ENCODE results near the gene BST2. TPM values are rescaled to one million over a fixed set of nuclear protein-coding genes. Genes with fewer than 3 reads are reported as not detected.

BST2 gene
- total and polyA plus RNA-seq, 9 of the 15 experiments (the other 6 are each of a cell fraction or from before 2014, with no cell fraction given) = 11.2 to 232 (median 151) TPM

- TF ChIP-seq ZNF318 (IDR thresholded peaks at IDR 0.05; ENCODE audit: borderline replicate concordance in 1 of 2, low read depth in 1 of 2) = no peak
- TF ChIP-seq TARDBP (IDR thresholded peaks at IDR 0.05) = no peak
- TF ChIP-seq CBX2 (IDR thresholded peaks at IDR 0.05; ENCODE audit: insufficient read depth, low read length, poor library complexity, severe bottlenecking) = no peak
- no peak for TF ChIP-seq NFE2L1 (tag; IDR thresholded peaks at IDR 0.05; ENCODE audit: borderline replicate concordance, low read depth)
- peak; percentile 66; the same call in 1 of the 2 replicates for TF ChIP-seq NFIC (IDR thresholded peaks at IDR 0.05)
- TF ChIP-seq RBM17 (IDR thresholded peaks at IDR 0.05; ENCODE audit: borderline replicate concordance, low read depth, low read length) = no peak
- no peak for TF ChIP-seq TCFL5 (CRISPR knock-in tag; conservative IDR thresholded peaks at IDR 0.05)
- TF ChIP-seq TRIM24 (IDR thresholded peaks at IDR 0.05) = peak; percentile 14 to 16; a peak in 1 of 4 replicates
- no peak for TF ChIP-seq ARHGAP35 (IDR thresholded peaks at IDR 0.05; ENCODE audit: partially characterized antibody)
- peak; percentile 26; the same call in 1 of the 2 replicates for TF ChIP-seq SPI1 (IDR thresholded peaks at IDR 0.05; ENCODE audit: borderline replicate concordance, low read depth, low read length)
- TF ChIP-seq SIX5 (IDR thresholded peaks at IDR 0.05; ENCODE audit: borderline replicate concordance in 1 of 2, insufficient read depth in 1 of 2, low read depth in 1 of 2, low read length in 2 of 2) = no peak
- no peak for TF ChIP-seq NONO (IDR thresholded peaks at IDR 0.05; ENCODE audit: low read depth in 2 of 2, low read length in 1 of 2)
- no peak for TF ChIP-seq PURB (CRISPR knock-in tag; IDR thresholded peaks at IDR 0.05; ENCODE audit: low read depth)
- no peak for TF ChIP-seq ZFP91 (CRISPR knock-in tag; IDR thresholded peaks at IDR 0.05)
- no peak for TF ChIP-seq CBX8 (IDR thresholded peaks at IDR 0.05; ENCODE audit: borderline replicate concordance, extremely low read depth, low read depth, low read length, poor library complexity, severe bottlenecking)
- peak; percentile 53; the same call in 1 of the 2 replicates for TF ChIP-seq SMARCE1 (IDR thresholded peaks at IDR 0.05)
- TF ChIP-seq KLF16 (IDR thresholded peaks at IDR 0.05) = peak; percentile 74; the same call in 1 of the 2 replicates
These were observed 28.4 kb downstream of the BST2 start, which contains the start of gene PLVAP (continued) for GRCh38 chr19:17376935-17377600.
